HTR-8/SVneo (cell line): Measurements from ENCODE around the gene GSTO1.
A peak's percentile ranks its signal among the peaks of the same experiment; 100 is the strongest.

Experiments used
- DNase-seq: peaks from one replicate; pipeline ENCODE4 v3.0.0; 2011; ENCODE audit warnings: low spot score, mixed read lengths; ENCODE audit not compliant: insufficient read length
- FAIRE-seq: peaks from 2 replicates; lab custom pipeline; 2011; peaks lifted over from hg19 to GRCh38; lab: Jason Lieb, UNC

GSTO1 gene

DNA sequence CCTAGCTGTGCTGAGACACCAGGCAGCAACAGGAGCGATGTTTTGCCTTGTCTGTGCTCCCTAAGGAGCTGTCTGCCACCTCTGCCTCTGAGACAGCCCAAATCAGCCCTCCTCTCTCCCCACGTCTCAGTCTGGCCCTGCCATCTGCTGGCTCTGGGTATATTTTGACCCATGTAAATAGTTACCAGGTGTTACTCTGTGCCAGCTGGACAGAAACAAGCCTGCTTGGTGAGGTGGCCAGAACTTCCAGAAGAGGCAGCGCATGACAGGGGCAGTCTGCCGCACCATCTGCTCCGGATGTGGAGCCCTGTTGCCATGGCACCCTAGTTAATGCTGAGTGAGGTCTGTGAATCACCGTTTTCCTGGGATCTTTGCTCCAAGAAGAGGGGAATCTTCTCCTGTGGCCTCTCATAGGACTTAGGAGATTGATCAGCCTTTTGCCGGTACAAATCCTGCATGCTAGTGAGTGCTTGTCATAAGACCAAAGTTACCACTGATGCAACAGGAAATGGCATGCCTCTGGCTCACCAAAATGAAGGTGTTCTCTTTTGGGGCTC is 46.1 kb downstream of the GSTO1 start:
- peak; percentile 83 for DNase-seq
- FAIRE-seq: peak; percentile 59

DNA sequence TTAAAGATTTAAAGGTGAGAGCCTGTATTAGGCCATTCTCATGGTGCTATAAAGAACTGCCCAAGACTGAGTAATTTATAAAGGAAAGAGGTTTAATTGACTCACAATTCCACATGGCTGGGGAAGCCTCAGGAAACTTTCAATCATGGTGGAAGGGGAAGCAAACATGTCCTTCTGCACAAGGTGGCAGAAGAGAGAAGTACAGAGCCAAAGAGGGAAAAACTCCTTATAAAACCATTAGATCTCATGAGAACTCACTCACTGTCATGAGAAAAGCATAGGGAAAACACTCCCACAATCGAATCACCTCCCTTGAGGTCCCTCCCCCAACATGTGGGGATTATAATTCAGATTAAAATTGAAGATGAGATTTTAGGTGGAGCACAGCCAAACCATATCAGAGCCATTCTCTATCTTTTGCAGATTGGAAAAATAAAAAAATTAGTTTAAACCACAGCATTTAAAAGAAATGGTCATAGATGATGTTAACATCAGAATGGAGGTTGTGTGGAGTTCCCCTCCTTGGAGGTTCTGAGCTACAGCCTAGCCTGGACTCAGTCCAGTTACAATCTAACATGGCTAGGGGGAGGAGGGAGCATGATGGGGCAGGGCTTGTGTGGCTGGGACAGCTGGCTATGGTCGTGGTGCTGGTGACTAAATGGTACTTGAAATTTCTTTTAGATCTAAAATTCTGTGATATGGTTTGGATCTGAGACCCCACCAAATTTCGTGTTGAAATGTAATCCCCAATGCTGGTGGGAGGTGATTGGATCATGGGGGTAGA is 47.4 kb downstream of the GSTO1 start:
- DNase-seq (no peak), FAIRE-seq (no peak)

DNA sequence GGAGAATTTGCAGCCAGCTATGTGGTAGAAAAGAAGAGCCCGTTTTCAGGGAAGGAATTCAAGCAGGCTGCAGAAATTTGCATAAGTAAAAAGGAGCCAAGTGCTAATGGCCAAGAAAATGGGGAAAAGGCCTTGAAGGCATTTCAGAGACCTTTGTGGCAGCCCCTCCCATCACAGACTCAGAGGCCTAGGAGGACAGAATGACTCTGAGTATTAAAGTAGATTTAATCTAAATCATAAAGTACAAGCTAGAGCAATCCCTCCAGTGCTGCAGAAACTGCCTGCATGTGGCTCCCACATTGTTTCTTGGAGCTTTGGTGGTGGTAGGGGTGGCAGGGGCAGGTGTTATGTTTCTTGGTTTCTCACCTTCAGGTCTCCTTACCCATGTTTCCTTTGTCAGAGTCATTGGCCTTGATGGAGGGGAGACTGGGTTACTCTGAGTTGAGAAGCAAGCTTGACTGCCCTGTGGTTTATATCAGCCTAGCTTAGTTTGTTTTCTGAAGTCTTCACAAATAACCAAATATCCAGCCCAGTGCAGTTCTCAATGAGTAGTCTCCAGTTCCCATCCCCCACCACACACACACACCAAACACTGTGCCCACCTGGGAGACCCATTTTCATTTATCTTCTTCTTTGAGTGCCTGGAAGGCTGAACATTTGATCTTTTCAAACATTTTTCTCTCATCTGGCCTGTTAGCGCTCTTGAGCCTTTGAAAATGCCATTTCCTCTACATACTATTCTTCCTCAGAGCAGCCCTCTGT is 49.1 kb downstream of the GSTO1 start:
- no peak for FAIRE-seq
- DNase-seq: no peak

DNA sequence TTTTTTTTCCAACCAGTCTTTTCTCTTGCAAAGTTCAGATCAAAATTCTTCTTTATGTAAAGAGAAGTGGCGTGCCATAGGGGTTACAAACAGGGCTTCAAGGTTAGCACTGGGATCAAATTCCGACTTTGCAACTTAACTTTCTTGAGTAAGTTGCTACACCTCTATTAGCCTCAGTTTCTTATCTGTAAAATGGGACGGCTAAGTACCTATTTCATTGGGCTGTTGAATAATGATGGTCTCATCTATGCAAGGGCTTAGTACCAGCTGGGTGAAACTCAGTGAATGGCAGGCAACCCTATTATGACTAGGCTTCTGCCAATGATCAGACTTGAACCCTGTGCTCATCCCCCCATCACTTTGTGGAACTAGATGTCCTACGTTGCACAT is 49.7 kb downstream of the GSTO1 start:
- FAIRE-seq: no peak
- DNase-seq: no peak

DNA sequence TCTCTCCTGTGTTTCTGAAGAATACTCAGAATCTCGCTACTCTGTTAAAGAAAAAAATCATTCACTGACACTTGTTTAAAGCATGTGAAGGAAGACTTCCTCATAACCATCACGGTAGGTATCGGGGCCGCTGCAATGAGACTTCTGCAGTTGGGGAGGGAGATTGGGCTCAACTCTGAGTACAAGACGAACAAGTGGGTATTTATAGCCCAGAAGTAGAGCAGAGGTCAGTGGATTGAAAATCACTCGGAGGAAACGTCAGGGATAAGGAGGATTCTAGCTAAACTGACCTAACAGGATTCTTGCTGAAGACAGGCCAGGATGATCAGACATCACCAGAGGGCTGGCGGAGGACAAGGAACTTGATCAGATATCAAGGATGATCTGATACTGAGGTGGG is 50.2 kb downstream of the GSTO1 start:
- FAIRE-seq (no peak), DNase-seq (no peak)

DNA sequence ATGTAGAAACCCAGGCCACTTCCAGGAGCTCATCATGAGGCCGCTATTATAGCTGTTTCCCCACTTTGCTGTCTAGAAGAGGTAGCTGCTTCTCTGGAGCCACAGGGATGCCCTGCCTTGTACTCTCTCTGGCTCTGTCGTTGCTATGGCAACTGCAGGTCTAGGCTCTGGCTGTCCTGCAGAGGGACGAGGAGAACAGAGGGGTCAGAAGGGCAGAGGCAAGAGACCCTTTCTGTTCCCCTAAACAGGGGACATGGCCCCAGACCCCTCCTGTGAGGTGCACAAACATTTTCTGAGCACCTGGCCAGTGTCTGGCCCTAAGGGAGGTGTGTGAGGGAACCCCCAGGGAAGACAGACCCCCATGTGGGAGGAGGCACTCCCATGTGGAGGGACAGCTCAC is 52.2 kb downstream of the GSTO1 start:
- no peak for FAIRE-seq
- DNase-seq: no peak

DNA sequence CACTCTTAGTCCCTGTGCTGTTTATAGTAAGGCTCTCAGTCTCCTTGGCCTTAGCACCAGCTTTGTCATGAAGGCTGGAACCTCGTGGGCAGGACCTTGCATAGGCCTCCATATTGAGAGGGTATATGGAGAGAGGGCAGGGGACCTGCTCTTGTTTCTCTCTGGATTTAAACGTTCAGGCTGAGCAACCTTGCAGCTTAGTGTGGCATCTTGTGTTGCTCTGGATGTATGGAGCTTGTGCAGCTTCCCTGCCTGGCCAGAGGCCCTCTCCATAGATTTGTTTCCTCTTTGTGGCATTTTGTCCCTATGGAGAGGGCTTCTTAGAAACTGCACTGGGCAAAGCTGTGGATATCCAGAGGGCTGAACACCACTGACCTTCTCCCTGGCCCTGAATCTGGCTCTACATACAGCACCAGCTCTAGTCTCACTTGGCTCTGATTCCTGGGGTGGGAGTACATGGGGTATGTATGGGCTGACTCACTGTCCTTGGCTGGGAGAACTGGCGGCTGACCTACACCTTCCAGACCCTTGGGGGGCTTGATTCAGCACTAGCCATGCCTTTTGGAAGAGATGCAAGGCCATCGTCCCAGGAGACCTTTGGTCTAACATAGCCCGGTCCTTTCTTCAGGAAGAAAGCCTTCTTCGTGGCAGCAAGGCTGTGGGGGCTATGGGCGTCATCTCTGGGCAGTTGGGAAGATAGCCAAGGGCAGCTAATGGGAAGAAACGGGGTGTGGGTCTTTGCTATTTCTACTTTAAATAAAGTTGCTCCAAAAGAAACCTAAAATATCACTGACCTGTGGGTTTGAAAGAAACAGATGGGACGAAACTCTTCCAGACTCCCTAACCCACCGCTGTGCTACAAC is 53.1 kb downstream of the GSTO1 start:
- no peak for FAIRE-seq
- no peak for DNase-seq

DNA sequence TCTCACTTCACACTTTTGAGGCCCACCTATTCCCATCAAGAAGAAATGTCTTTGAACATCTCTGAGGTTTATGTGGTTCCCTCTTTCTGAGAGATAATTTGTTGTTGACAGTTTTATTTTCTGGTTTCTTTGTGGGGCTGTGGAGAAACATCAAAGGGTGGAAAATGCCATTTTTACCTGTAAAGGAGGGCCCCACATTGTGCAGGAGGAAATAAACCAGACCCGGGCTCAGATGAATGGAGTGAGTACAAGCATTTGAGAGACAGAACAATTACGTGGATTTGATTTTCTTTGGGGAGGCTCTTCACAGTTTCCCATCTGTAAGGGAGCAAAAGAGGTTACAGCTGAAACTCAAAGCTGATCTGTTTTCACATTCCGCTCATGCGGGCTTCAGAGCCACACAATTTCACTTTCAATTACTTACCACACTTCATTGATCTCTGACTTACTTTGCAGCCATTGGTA is 53.8 kb downstream of the GSTO1 start:
- no peak for FAIRE-seq

DNA sequence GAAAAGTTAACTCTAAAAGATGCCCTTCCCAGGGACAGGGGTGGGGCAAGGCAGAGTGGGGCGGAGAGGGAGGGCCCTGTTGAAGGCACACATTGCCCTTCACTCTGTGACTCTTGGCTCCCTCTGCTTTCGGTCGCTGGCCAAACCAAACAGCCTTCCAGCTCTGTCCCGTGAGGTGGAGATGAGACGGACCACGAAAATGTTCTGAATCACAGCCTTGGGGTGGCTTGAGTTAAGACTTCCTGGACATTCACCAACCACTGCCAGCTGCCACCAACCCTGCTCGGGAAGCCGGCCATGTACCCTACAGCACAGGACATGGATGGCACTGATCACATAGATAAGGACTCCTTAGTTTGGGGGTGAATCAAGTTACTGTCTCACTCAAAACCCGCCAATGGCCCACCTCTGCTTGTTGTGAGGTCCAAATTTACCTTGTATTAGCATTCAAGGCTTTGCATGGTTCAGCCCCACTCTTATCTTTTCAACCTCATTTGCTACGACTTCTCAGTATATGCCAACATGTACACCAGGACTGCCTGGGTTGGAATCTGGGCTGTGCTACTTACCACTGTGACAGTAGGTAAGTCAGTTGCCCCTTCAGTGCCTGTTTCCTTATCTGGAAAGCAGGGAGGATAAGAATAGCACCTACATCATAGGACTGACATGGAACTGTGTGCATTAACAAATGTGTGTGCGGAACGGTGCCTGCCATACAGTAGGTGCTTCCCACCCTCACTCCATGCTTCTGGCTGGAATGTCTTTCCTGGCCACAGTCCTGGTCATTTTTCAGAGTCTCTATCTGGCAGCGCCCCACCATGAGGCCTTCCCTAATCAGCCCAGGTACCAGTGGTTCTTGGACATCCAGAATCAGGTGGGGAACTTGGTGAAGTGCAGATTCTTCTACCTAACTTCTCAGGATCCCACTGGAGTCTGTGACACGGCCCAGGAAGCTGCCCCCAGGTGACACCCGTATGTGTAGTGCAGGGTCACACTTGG is 55.6 kb downstream of the GSTO1 start:
- FAIRE-seq: no peak
- DNase-seq: no peak

More for the DNA sequence above, 53.8 kb downstream of the GSTO1 start:
- no peak for DNase-seq

DNA sequence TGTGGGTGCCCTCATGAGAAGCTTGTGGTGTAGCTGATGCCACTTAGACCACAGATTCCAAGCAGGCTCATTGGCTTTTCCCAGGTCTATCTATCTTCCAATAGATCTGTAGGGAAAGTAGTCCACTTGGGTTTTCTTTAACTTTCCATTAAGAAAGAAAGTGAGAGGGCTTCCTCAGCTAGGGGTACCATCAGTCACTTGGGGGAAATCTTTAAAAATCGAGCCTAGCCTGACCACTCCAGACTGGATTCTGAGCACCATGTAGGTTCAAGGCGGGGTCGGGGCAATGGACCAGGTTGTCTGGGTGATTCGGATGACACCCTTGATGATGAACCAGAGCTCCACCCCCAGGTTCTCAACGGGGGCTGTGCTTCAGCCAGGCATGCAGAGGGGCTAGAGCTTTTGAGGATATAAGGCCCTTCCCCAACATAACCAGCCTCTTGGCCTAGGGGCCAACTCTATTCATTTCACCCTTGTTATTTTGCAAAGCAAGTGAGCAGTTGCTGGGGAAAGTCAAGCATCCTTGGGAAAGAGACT is 56.6 kb downstream of the GSTO1 start:
- DNase-seq (no peak), FAIRE-seq (no peak)

DNA sequence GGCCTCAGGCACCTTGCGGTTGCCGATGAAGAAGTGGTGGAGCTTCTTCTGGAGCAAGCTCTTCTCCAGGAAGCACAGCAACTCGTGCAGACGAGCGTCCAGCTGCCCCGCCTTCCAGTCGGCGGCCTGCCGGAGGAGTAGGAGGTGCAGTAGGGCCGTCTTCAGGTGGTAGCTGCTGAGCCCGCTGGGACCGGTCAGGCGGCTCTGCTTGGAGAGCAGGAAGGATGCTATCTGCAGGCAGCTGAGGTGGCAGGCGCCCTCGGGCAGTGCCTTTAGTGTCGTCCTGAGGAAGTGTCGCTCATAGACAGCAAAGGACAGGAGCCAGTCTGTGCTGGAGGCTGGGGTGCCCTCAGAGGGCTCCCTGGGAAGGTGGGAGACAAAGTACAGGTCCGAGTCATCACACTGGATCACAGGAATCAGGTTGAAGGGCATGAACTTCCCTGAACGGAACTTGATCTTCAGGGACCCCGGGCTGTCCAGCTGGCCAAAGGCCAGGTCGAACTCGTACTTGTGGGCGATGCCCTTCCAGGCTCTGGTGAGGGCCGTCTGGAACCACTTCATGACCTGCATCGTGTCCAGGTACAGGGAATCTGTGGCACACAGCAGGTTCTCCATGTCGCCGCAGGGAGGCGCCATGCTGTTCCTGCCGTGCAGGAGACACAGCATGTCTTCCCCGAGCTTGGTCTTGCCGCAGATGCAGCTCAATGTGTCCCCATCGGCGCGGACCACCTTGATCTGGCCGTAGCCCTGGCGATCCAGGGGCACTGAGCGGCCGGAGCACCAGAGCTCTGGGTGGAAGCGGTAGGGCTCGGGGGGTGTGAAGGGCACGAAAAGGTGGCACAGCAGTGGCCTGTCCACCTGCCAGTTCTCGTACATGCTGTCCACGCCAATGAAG is 60.1 kb downstream of the GSTO1 start:
- FAIRE-seq (no peak), DNase-seq (no peak)

DNA sequence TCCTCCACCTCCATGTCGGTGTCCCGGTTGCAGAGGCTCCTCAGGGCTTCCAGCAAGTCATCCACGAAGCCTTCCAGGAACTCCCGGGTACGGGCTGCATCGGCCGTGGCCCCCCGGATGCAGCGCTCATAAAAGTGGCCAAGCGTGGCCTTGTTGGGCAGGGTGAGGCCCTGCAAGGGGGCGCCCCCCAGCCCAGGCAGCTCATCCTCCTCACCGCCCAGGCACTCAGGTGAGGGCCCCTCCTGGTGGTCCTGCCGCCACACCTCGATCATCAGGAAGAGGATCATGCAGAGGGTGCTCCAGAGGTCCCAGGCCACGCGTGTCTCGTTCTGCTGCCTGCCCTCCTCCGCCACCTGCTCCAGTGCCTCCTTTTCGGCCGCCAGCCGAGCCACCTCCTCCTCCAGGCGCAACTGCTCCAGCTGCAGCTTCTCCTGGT is 60.8 kb downstream of the GSTO1 start:
- FAIRE-seq: no peak
- DNase-seq: no peak

DNA sequence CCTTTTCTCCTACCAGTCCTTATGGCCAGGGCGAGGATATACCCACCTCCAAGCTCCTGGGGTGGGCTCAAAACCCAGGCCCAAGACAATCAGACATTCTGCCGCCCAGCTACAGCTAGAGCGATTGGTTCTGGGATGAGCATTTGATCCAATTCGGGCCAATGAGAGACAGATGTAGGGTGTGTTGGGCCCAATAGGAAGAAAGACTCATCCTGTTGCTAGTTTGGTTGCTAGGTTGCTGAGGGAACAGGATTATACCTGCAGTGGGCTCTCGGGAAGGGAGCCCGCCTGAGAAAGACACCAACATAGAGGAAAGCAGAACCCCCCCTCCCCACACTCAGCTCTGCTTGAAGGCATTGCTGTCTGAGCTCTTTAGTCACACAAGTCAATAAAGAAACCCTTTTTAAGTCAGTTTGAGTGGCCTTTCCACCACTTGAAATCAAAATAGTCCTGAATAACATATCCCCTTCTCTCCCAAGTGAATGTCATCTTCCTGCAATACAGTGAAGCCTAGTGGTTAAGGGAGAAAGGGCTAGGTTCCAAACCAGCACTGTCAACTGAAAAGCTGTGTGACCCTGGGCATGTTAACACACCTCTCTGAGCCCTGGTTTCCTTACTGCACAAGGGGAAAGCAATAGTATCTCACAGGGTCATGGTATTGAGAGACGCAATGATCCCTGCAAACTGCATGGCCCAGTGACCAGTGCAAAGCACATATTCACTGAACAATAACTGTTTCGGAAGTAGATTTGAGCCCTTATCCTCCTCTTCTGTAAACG is 61.8 kb downstream of the GSTO1 start:
- DNase-seq (no peak), FAIRE-seq (no peak)
